Esophagus squamous epithelium (tissue), 5 donors: Measurements from ENCODE around the gene DRAP1. TPM values are rescaled to one million over a fixed set of nuclear protein-coding genes. Genes with fewer than 3 reads are reported as not detected.

Experiments used
- DNase-seq: peaks from one replicate; lab custom pipeline; 2025; lab: John Stamatoyannopoulos, UW
- H3K27ac ChIP-seq, 4 donors: fragments of 200-600 bp; sonication (generic); one replicate each; pipeline ENCODE4 v1.5.1; 2016 to 2019; ENCODE audit warnings: mild to moderate bottlenecking in 1 of 4
- H3K27me3 ChIP-seq, 4 donors: fragments of 200-600 bp; sonication (generic); 1 replicate in 3 of 4; 2 replicates in 1 of 4; pipeline versions ENCODE4 v1.5.1 to v1.6.0; 2017 to 2021; ENCODE audit warnings: antibody characterized with exemption in 1 of 4
- H3K36me3 ChIP-seq, 3 donors: fragments of 200-600 bp; sonication (generic); one replicate each; pipeline ENCODE4 v1.5.1; 2016 to 2019
- H3K4me1 ChIP-seq, 3 donors: fragments of 200-600 bp; sonication (generic); one replicate each; pipeline ENCODE4 v1.5.1; 2017 to 2019
- H3K4me3 ChIP-seq, 4 donors: fragments of 200-600 bp; sonication (generic); 1 replicate in 3 of 4; 2 replicates in 1 of 4; pipeline ENCODE4 v1.5.1; 2016 to 2019; ENCODE audit warnings: mild to moderate bottlenecking in 2 of 4, moderate library complexity in 1 of 4
- H3K9me3 ChIP-seq, 3 donors: fragments of 200-600 bp; sonication (generic); one replicate each; pipeline ENCODE4 v1.5.1; 2016 to 2019
- CTCF ChIP-seq, 6 experiments: fragments of 450-650 bp in 4 of 6; fragments of 200-600 bp in 2 of 6; sonication (generic) in 2 of 6; IDR thresholded peaks; one replicate each; pipeline ENCODE4 v1.5.1; 2016 to 2019; ENCODE audit warnings: antibody characterized with exemption in 6 of 6, mild to moderate bottlenecking in 4 of 6, moderate library complexity in 4 of 6
- POLR2A ChIP-seq, 4 donors: fragments of 450-650 bp; IDR thresholded peaks; one replicate each; pipeline ENCODE4 v1.6.1; 2017; ENCODE audit warnings: antibody characterized with exemption in 4 of 4, mild to moderate bottlenecking in 4 of 4, moderate library complexity in 3 of 4
- WGBS, 2 donors: methylation state at CpG; one replicate each; pipeline ENCODE4 v1.1.5; 2018; 5-methylcytosine and 5-hydroxymethylcytosine counted together
- intact Hi-C: fragments of 100-400 bp; cut with DNase I; formaldehyde crosslinking; loops from one replicate; pipeline ENCODE4 v1.15.0; 2022
- total RNA-seq, 4 donors: library from RNA; depleted of rRNA; stranded (reverse); fragments of >200 nt; gene quantifications; one replicate each; pipeline ENCODE4 v1.1.0, GENCODE V29; 2016
- donor health status: DM: yes; HTN: yes; CAD: no.

DRAP1 gene
- total RNA-seq, 4 donors from 2014 or later: 69.6 to 138 (median 76.8) TPM

DNA sequence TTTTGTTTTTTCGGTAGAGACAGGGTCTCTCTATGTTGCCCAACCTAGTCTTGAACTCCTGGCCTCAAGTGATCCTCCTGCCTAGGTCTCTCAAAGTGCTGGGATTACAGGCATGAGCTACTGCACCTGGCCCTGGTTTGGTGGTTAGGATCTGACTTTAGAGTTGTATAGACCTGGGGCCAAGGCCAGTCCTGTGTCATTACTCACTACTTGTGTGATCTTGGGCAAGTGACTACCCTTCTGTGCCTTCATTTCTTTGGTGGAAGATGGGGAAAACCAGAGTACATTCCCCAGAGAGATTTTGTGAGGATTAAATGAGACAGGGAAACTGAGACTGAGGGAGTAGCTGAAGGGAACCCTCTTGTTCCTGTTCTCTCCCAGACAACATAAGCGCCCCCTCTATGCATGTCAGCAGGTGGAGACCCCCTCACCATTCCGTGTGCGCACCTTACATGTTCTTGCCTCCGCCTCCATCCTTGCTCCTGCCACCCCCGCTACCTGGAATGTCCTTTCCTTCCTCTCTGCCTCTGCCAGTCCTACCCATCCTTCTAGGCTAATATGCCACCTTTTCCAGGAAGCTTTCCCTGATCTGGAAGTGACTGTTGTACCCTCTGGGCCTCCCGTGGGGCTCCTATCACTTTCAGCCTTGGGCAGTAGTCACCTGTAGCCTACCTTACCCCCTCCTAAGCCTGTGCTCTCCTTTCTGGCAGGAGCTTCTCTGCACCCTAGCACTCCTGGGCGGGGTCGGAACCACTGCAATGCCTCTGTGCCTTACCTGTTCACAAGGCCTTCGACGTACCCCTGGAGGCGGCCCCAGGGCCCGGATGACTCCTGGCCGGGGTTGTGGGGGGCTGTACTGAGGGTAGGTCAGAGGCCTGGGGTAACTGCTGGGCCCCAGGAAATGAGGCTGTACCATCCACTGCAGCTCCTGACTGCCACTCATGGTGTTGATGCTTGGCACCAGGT is 22.9 kb upstream of the DRAP1 start:
- H3K27ac ChIP-seq: no peak overlapping the region
- intact Hi-C loops: no loop called here

DNA sequence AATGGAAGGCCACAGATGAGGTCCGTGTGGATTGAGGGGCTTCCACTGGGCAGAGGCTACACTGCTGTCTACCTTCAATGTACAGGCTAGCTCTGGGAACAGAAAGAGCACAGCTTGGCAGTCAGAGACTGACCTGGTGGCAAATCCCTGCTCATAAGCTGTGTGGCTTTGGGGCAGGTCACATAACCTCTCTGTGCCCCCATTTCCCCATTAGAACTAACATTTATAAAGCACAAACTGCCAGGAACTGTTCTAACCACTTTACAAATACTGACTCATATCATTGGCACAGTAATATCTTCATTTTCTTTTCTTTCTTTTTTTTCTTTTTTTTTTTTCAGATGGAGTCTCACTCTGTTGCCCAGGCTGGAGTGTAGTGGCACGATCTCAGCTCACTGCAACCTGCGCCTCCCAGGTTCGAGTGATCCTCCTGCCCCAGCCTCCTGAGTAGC is 22.2 kb upstream of the DRAP1 start:
- intact Hi-C loops: no loop called here
- 53 to 67% methylated on average over 1 to 4 of the region's 4 CpGs for WGBS, 2 donors
- TF ChIP-seq CTCF (IDR thresholded peaks at IDR 0.05) (no peak), POLR2A (IDR thresholded peaks at IDR 0.05) (no peak)
- DNase-seq: no peak
- Histone ChIP-seq H3K27me3 (peaks cover 0 to 11% (median 0%) of the 10 kb centered on the region in 4 donors), H3K4me1 (peaks cover 29 to 74% (median 31%) of the 10 kb centered on the region in 3 donors), H3K4me3 (no peak overlapping the region), H3K9me3 (no peaks in the 10 kb centered on the region), H3K36me3 (peaks cover 0 to 22% (median 0%) of the 10 kb centered on the region in 3 donors), H3K27ac (no peak overlapping the region)

More for the DNA sequence above, 22.9 kb upstream of the DRAP1 start:
- DNase-seq: no peak
- 80 to 91% methylated on average over 7 to 8 of the region's 14 CpGs for WGBS, 2 donors
- TF ChIP-seq CTCF (IDR thresholded peaks at IDR 0.05) (no peak), POLR2A (IDR thresholded peaks at IDR 0.05) (no peak)
- peaks cover 0 to 23% (median 0%) of the 10 kb centered on the region in 3 donors for H3K36me3 ChIP-seq
- no peak overlapping the region for H3K4me3 ChIP-seq
- peaks cover 0 to 11% (median 0%) of the 10 kb centered on the region in 4 donors for H3K27me3 ChIP-seq
- peaks cover 36 to 75% (median 38%) of the 10 kb centered on the region in 3 donors for H3K4me1 ChIP-seq
- H3K9me3 ChIP-seq: no peaks in the 10 kb centered on the region

GRCh38 chr11:65898656-65899355 is 20.4 kb upstream of the DRAP1 start:
- Histone ChIP-seq H3K4me1 (peaks cover 11 to 56% (median 13%) of the 10 kb centered on the region in 3 donors), H3K36me3 (peaks cover 0 to 12% (median 0%) of the 10 kb centered on the region in 3 donors), H3K27me3 (peaks cover 0 to 11% (median 0%) of the 10 kb centered on the region in 4 donors), H3K4me3 (peak overlapping the region; percentile 73 to 89 (median 82)), H3K9me3 (no peaks in the 10 kb centered on the region), H3K27ac (peak overlapping the region; percentile 86 to 98 (median 92))
- TF ChIP-seq POLR2A (IDR thresholded peaks at IDR 0.05): peak in 1 of 4 donors; percentile 43
- TF ChIP-seq CTCF (IDR thresholded peaks at IDR 0.05): no peak
- intact Hi-C loops: no loop called here
- WGBS, 2 donors: 25 to 36% methylated on average over 17 to 18 of the region's 28 CpGs
- DNase-seq: no peak

GRCh38 chr11:65899356-65900124 is 19.7 kb upstream of the DRAP1 start:
- 0% methylated on average over 16 of the region's 78 CpGs; no CpG with 5 or more reads in 1 of the 2 donors for WGBS, 2 donors
- TF ChIP-seq POLR2A (IDR thresholded peaks at IDR 0.05) (no peak), CTCF (IDR thresholded peaks at IDR 0.05) (peak in 1 of 6 experiments; percentile 1)
- DNase-seq: no peak

More at GRCh38 chr11:65899356-65900124, 19.7 kb upstream of the DRAP1 start:
- intact Hi-C loops: no loop called here
- peaks cover 0 to 12% (median 0%) of the 10 kb centered on the region in 3 donors for H3K36me3 ChIP-seq
- H3K4me1 ChIP-seq: peaks cover 5 to 49% (median 7%) of the 10 kb centered on the region in 3 donors
- no peaks in the 10 kb centered on the region for H3K9me3 ChIP-seq
- peak overlapping the region; percentile 86 to 98 (median 92) for H3K27ac ChIP-seq
- peak overlapping the region; percentile 73 to 89 (median 82) for H3K4me3 ChIP-seq
- peaks cover 0 to 11% (median 0%) of the 10 kb centered on the region in 4 donors for H3K27me3 ChIP-seq
